ENCODE results near the gene MAST3. TPM values are rescaled to one million over a fixed set of nuclear protein-coding genes. Genes with fewer than 3 reads are reported as not detected.

The MAST3 gene
- total and polyA plus RNA-seq, 7 experiments from 2014 or later: 10.2 to 58.7 (median 37.4) TPM

- peaks cover 12 to 30% (median 27%) of the 10 kb centered on the region in 7 donors for H3K4me1 Mint-ChIP-seq
- DNase-seq (no peak), ATAC-seq (no peak)
- Histone ChIP-seq H3K27ac (ENCODE audit: low read depth, low read length) (no peak overlapping the region), H3K4me1 (ENCODE audit: control insufficient read depth in 2 of 2, insufficient read depth in 2 of 2, low read length in 2 of 2) (peaks cover 9 to 12% of the 10 kb centered on the region in 2 donors), H3K4me3 (ENCODE audit: low read length) (no peak overlapping the region), H3K27me3 (ENCODE audit: control insufficient read depth in 2 of 2, insufficient read depth in 2 of 2, low read length in 2 of 2) (no peaks in the 10 kb centered on the region), H3K9me3 (ENCODE audit: control insufficient read depth in 2 of 3, low read length in 3 of 3) (no peaks in the 10 kb centered on the region), H3K36me3 (ENCODE audit: control insufficient read depth in 2 of 3, insufficient read depth in 3 of 3, low read length in 3 of 3) (peaks cover 0 to 40% (median 11%) of the 10 kb centered on the region in 3 experiments)
- peaks cover 0 to 20% (median 8%) of the 10 kb centered on the region in 5 donors for H3K36me3 Mint-ChIP-seq
- ChIA-PET CTCF (no interaction called here), POLR2A (no interaction called here)
- peaks cover 0 to 4% (median 0%) of the 10 kb centered on the region in 5 donors for H3K27me3 Mint-ChIP-seq
- intact Hi-C loops (cut with micrococcal nuclease): no loop called here
- peak overlapping the region in 3 of 9 donors; percentile 24 to 62 (median 43) for H3K27ac Mint-ChIP-seq
- H3K4me3 Mint-ChIP-seq: peak overlapping the region in 3 of 10 donors; percentile 41 to 68 (median 45)
- peaks cover 0 to 4% (median 0%) of the 10 kb centered on the region in 11 donors for H3K9me3 Mint-ChIP-seq
These were observed 98.9 kb downstream of the MAST3 start for GRCh38 chr19:18196511-18196845.

- ATAC-seq (no peak), DNase-seq (no peak)
- Mint-ChIP-seq H3K4me1 (peaks cover 20 to 33% (median 28%) of the 10 kb centered on the region in 7 donors), H3K27me3 (peaks cover 0 to 4% (median 0%) of the 10 kb centered on the region in 5 donors), H3K36me3 (peaks cover 0 to 20% (median 8%) of the 10 kb centered on the region in 5 donors), H3K27ac (no peak overlapping the region), H3K9me3 (peaks cover 0 to 4% (median 0%) of the 10 kb centered on the region in 11 donors), H3K4me3 (no peak overlapping the region)
- intact Hi-C loops (cut with micrococcal nuclease): no loop called here
- CTCF ChIA-PET: interaction anchor here (0.5 kb wide), 1 partner anchor 202 kb away, joined by 3 read pairs; no protein-coding TSS in a partner anchor
- Histone ChIP-seq H3K4me3 (ENCODE audit: low read length) (no peak overlapping the region), H3K9me3 (ENCODE audit: control insufficient read depth in 2 of 3, low read length in 3 of 3) (no peaks in the 10 kb centered on the region), H3K27ac (ENCODE audit: low read depth, low read length) (no peak overlapping the region), H3K4me1 (ENCODE audit: control insufficient read depth in 2 of 2, insufficient read depth in 2 of 2, low read length in 2 of 2) (peaks cover 9 to 12% of the 10 kb centered on the region in 2 donors), H3K27me3 (ENCODE audit: control insufficient read depth in 2 of 2, insufficient read depth in 2 of 2, low read length in 2 of 2) (no peaks in the 10 kb centered on the region), H3K36me3 (ENCODE audit: control insufficient read depth in 2 of 3, insufficient read depth in 3 of 3, low read length in 3 of 3) (peaks cover 0 to 40% (median 11%) of the 10 kb centered on the region in 3 experiments)
- POLR2A ChIA-PET: no interaction called here
These were observed 99.7 kb downstream of the MAST3 start for GRCh38 chr19:18197306-18197705.

DNA sequence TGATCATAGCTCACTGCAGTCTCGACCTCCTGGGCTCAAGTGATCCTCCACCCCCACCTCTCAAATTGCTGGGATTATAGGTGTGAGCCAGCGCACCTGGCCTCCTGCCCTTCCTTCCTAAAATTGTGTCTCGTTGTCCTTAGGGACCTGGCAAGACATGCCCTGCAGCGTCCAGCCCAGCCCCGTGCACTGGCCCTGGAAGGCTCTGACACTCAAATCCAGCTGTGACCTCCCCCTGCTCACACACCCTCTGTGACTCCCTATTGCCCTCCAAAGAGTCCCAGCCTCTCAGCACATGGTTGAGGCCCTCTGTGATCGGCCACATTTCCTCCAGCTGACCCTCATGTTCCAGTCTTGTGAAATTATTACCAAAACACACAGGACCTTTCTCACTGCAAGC lies 100.4 kb downstream of the MAST3 start:
- H3K36me3 Mint-ChIP-seq: peaks cover 0 to 20% (median 8%) of the 10 kb centered on the region in 5 donors
- peaks cover 23 to 33% (median 29%) of the 10 kb centered on the region in 7 donors for H3K4me1 Mint-ChIP-seq
- H3K4me1 ChIP-seq (ENCODE audit: control insufficient read depth in 2 of 2, insufficient read depth in 2 of 2, low read length in 2 of 2): peaks cover 14% of the 10 kb centered on the region in 2 donors
- intact Hi-C loops (cut with micrococcal nuclease): no loop called here
- peak overlapping the region in 5 of 9 donors; percentile 40 to 74 (median 69) for H3K27ac Mint-ChIP-seq
- DNase-seq: no peak
- H3K9me3 Mint-ChIP-seq: peaks cover 0 to 3% (median 0%) of the 10 kb centered on the region in 11 donors
- H3K36me3 ChIP-seq (ENCODE audit: control insufficient read depth in 2 of 3, insufficient read depth in 3 of 3, low read length in 3 of 3): peaks cover 0 to 40% (median 11%) of the 10 kb centered on the region in 3 experiments
- no peak overlapping the region for H3K27ac ChIP-seq (ENCODE audit: low read depth, low read length)
- CTCF ChIA-PET: interaction anchor here (0.9 to 2.0 kb wide), 3 partner anchors 10 to 54 kb away, joined by 3 to 6 read pairs (median 5); no protein-coding TSS in a partner anchor
- H3K4me3 ChIP-seq (ENCODE audit: low read length): no peak overlapping the region
- no peaks in the 10 kb centered on the region for H3K27me3 ChIP-seq (ENCODE audit: control insufficient read depth in 2 of 2, insufficient read depth in 2 of 2, low read length in 2 of 2)
- H3K27me3 Mint-ChIP-seq: peaks cover 0 to under 1% (median 0%) of the 10 kb centered on the region in 5 donors
- H3K9me3 ChIP-seq (ENCODE audit: control insufficient read depth in 2 of 3, low read length in 3 of 3): no peaks in the 10 kb centered on the region
- POLR2A ChIA-PET: no interaction called here
- no peak for ATAC-seq
- peak overlapping the region in 1 of 10 donors; percentile 10 for H3K4me3 Mint-ChIP-seq

DNA sequence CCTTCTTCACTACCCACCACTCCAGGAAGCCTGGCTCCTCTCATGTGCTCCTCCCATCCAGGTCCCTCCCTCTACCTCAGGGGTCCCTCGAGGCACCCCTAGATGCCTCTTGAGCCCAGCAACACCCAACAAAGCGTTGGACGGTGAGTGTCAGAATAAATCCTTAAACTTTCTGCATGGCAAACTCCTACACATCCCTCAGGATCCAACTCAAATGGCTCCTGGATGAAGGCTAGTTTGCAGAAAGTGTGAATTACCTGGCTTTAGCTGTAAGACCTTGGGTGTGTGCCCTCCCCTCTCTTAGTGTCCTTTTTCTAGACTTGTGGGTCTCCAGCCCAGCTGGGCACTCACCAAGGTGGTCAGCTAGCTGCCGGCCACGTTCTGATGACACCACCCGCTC lies 100.8 kb downstream of the MAST3 start:
- Mint-ChIP-seq H3K27ac (peak overlapping the region in 5 of 9 donors; percentile 40 to 76 (median 70)), H3K9me3 (peaks cover 0 to 3% (median 0%) of the 10 kb centered on the region in 11 donors), H3K4me3 (peak overlapping the region in 1 of 10 donors; percentile 10), H3K4me1 (peaks cover 23 to 35% (median 31%) of the 10 kb centered on the region in 7 donors), H3K36me3 (peaks cover 0 to 20% (median 8%) of the 10 kb centered on the region in 5 donors), H3K27me3 (no peaks in the 10 kb centered on the region)
- Histone ChIP-seq H3K27me3 (ENCODE audit: control insufficient read depth in 2 of 2, insufficient read depth in 2 of 2, low read length in 2 of 2) (no peaks in the 10 kb centered on the region), H3K36me3 (ENCODE audit: control insufficient read depth in 2 of 3, insufficient read depth in 3 of 3, low read length in 3 of 3) (peaks cover 0 to 40% (median 11%) of the 10 kb centered on the region in 3 experiments), H3K4me1 (ENCODE audit: control insufficient read depth in 2 of 2, insufficient read depth in 2 of 2, low read length in 2 of 2) (peaks cover 14 to 17% of the 10 kb centered on the region in 2 donors), H3K4me3 (ENCODE audit: low read length) (no peak overlapping the region), H3K9me3 (ENCODE audit: control insufficient read depth in 2 of 3, low read length in 3 of 3) (no peaks in the 10 kb centered on the region), H3K27ac (ENCODE audit: low read depth, low read length) (no peak overlapping the region)
- DNase-seq (no peak), ATAC-seq (no peak)
- POLR2A ChIA-PET: no interaction called here
- CTCF ChIA-PET: interaction anchor here (0.9 to 2.0 kb wide), 3 partner anchors 10 to 54 kb away, joined by 3 to 6 read pairs (median 5); no protein-coding TSS in a partner anchor
- intact Hi-C loops (cut with micrococcal nuclease): no loop called here

Other genes with a start within 250 kb of the MAST3 start
- 100 to 1,000 TPM; 154 to 296 (median 202) TPM for gene JAK3, start 249.8 kb upstream of the MAST3 start, total RNA-seq
- 100 to 1,000 TPM; 125 to 153 TPM for gene JAK3, start 249.8 kb upstream of the MAST3 start, polyA plus RNA-seq
- gene RPL18A, start 237.9 kb upstream of the MAST3 start, total RNA-seq: 1,000 to 10,000 TPM; 2,413 to 3,932 (median 3,224) TPM
- 1,000 to 10,000 TPM; 4,242 to 4,833 TPM for gene RPL18A, start 237.9 kb upstream of the MAST3 start, polyA plus RNA-seq
- 1 to 10 TPM; 1.2 to 4.1 (median 3.6) TPM for gene SLC5A5, start 225.8 kb upstream of the MAST3 start, total RNA-seq
- gene SLC5A5, start 225.8 kb upstream of the MAST3 start, polyA plus RNA-seq: 1 to 10 TPM; 2.0 to 2.9 TPM
- 10 to 100 TPM; 28.7 to 60.5 (median 32.6) TPM for gene CCDC124, start 164.8 kb upstream of the MAST3 start, total RNA-seq
- gene CCDC124, start 164.8 kb upstream of the MAST3 start, polyA plus RNA-seq: 10 to 100 TPM; 31.1 to 63.8 TPM
- under 1 TPM in 1 of 5 experiments, not detected in 4; 0.05 TPM for gene KCNN1, start 130.7 kb upstream of the MAST3 start, total RNA-seq
- not detected for gene KCNN1, start 130.7 kb upstream of the MAST3 start, polyA plus RNA-seq
- 100 to 1,000 TPM in 4 of 5 experiments, 10 to 100 TPM in 1; 77.2 to 237 (median 152) TPM for gene ARRDC2, start 89.6 kb upstream of the MAST3 start, total RNA-seq
- 10 to 100 TPM; 31.8 to 60.1 TPM for gene ARRDC2, start 89.6 kb upstream of the MAST3 start, polyA plus RNA-seq
- gene IL12RB1, start 10.8 kb upstream of the MAST3 start, total RNA-seq: 100 to 1,000 TPM in 1 of 5 experiments, 10 to 100 TPM in 4; 17.7 to 110 (median 25.0) TPM
- gene IL12RB1, start 10.8 kb upstream of the MAST3 start, polyA plus RNA-seq: 10 to 100 TPM; 17.6 to 24.1 TPM
- 10 to 100 TPM; 12.3 to 24.6 (median 16.4) TPM for gene PIK3R2, start 55.4 kb downstream of the MAST3 start, total RNA-seq
- 1 to 10 TPM; 2.2 to 5.1 TPM for gene PIK3R2, start 55.4 kb downstream of the MAST3 start, polyA plus RNA-seq
- gene IFI30, start 76.0 kb downstream of the MAST3 start, total RNA-seq: 100 to 1,000 TPM in 2 of 5 experiments, 10 to 100 TPM in 3; 51.3 to 514 (median 59.5) TPM
- 1 to 10 TPM; 6.7 to 7.6 TPM for gene IFI30, start 76.0 kb downstream of the MAST3 start, polyA plus RNA-seq
- 1 to 10 TPM; 4.8 to 9.4 (median 6.7) TPM for gene MPV17L2, start 95.4 kb downstream of the MAST3 start, total RNA-seq
- 10 to 100 TPM in 1 of 2 donors, 1 to 10 TPM in 1; 7.0 to 15.5 TPM for gene MPV17L2, start 95.4 kb downstream of the MAST3 start, polyA plus RNA-seq
- gene RAB3A, start 106.3 kb downstream of the MAST3 start, total RNA-seq: 10 to 100 TPM in 2 of 5 experiments, 1 to 10 TPM in 3; 5.7 to 16.7 (median 8.8) TPM
- gene RAB3A, start 106.3 kb downstream of the MAST3 start, polyA plus RNA-seq: 1 to 10 TPM; 1.9 to 3.3 TPM
- not detected for gene PDE4C, start 128.7 kb downstream of the MAST3 start, total RNA-seq
- not detected for gene PDE4C, start 128.7 kb downstream of the MAST3 start, polyA plus RNA-seq
- 10 to 100 TPM in 2 of 5 experiments, 1 to 10 TPM in 3; 4.7 to 28.3 (median 9.1) TPM for gene IQCN, start 176.7 kb downstream of the MAST3 start, total RNA-seq
- gene IQCN, start 176.7 kb downstream of the MAST3 start, polyA plus RNA-seq: under 1 TPM; 0.19 to 0.24 TPM
- 1,000 to 10,000 TPM in 2 of 5 experiments, 100 to 1,000 TPM in 3; 196 to 1,360 (median 279) TPM for gene JUND, start 183.8 kb downstream of the MAST3 start, total RNA-seq
- gene JUND, start 183.8 kb downstream of the MAST3 start, polyA plus RNA-seq: 10 to 100 TPM; 29.0 to 67.3 TPM
- 100 to 1,000 TPM in 1 of 5 experiments, 10 to 100 TPM in 4; 45.3 to 131 (median 56.2) TPM for gene LSM4, start 225.3 kb downstream of the MAST3 start, total RNA-seq
- gene LSM4, start 225.3 kb downstream of the MAST3 start, polyA plus RNA-seq: 100 to 1,000 TPM; 123 to 163 TPM
- 10 to 100 TPM; 26.6 to 57.1 (median 43.8) TPM for gene PGPEP1, start 242.8 kb downstream of the MAST3 start, total RNA-seq
- gene PGPEP1, start 242.8 kb downstream of the MAST3 start, polyA plus RNA-seq: 10 to 100 TPM in 1 of 2 donors, 1 to 10 TPM in 1; 9.4 to 11.1 TPM